ENCODE data around the gene ADAMTS8.

The ADAMTS8 gene

GRCh38 chr11:130391711-130392110, 36.7 kb downstream of the ADAMTS8 start:
- no peak for DNase-seq (ENCODE audit: extremely low read depth, insufficient read length)
- Histone ChIP-seq H3K27me3 (replicated peaks; ENCODE audit: control insufficient read depth, insufficient read depth, low read length) (no peaks in the 10 kb centered on the region; the same call in 1 of the 2 replicates), H3K4me3 (replicated peaks; ENCODE audit: low read depth, low read length) (no peak overlapping the region), H3K36me3 (ENCODE audit: control insufficient read depth, insufficient read depth, low read length) (no peaks in the 10 kb centered on the region)
- TF ChIP-seq CTCF (IDR thresholded peaks at IDR 0.05; ENCODE audit: insufficient read depth, low read length, poor library complexity, severe bottlenecking): no peak

GRCh38 chr11:130390071-130390758, 38.2 kb downstream of the ADAMTS8 start:
- no peak overlapping the region for H3K4me3 ChIP-seq (replicated peaks; ENCODE audit: low read depth, low read length)
- peak; percentile 16 for TF ChIP-seq CTCF (IDR thresholded peaks at IDR 0.05; ENCODE audit: insufficient read depth, low read length, poor library complexity, severe bottlenecking)
- no peaks in the 10 kb centered on the region for H3K36me3 ChIP-seq (ENCODE audit: control insufficient read depth, insufficient read depth, low read length)
- H3K27me3 ChIP-seq (replicated peaks; ENCODE audit: control insufficient read depth, insufficient read depth, low read length): no peaks in the 10 kb centered on the region; the same call in 1 of the 2 replicates
- no peak for DNase-seq (ENCODE audit: extremely low read depth, insufficient read length)

- Histone ChIP-seq H3K27me3 (replicated peaks; ENCODE audit: control insufficient read depth, insufficient read depth, low read length) (no peaks in the 10 kb centered on the region; the same call in 1 of the 2 replicates), H3K36me3 (ENCODE audit: control insufficient read depth, insufficient read depth, low read length) (no peaks in the 10 kb centered on the region), H3K4me3 (replicated peaks; ENCODE audit: low read depth, low read length) (no peak overlapping the region)
- TF ChIP-seq CTCF (IDR thresholded peaks at IDR 0.05; ENCODE audit: insufficient read depth, low read length, poor library complexity, severe bottlenecking): no peak
- DNase-seq (ENCODE audit: extremely low read depth, insufficient read length): no peak
Observed at GRCh38 chr11:130389335-130389935, 39.0 kb downstream of the ADAMTS8 start.

GRCh38 chr11:130388607-130389205, 39.7 kb downstream of the ADAMTS8 start:
- TF ChIP-seq CTCF (IDR thresholded peaks at IDR 0.05; ENCODE audit: insufficient read depth, low read length, poor library complexity, severe bottlenecking): no peak
- H3K4me3 ChIP-seq (replicated peaks; ENCODE audit: low read depth, low read length): no peak overlapping the region
- H3K36me3 ChIP-seq (ENCODE audit: control insufficient read depth, insufficient read depth, low read length): no peaks in the 10 kb centered on the region
- DNase-seq (ENCODE audit: extremely low read depth, insufficient read length): no peak
- no peaks in the 10 kb centered on the region; the same call in 1 of the 2 replicates for H3K27me3 ChIP-seq (replicated peaks; ENCODE audit: control insufficient read depth, insufficient read depth, low read length)

- no peak overlapping the region for H3K4me3 ChIP-seq (replicated peaks; ENCODE audit: low read depth, low read length)
- DNase-seq (ENCODE audit: extremely low read depth, insufficient read length): no peak
- TF ChIP-seq CTCF (IDR thresholded peaks at IDR 0.05; ENCODE audit: insufficient read depth, low read length, poor library complexity, severe bottlenecking): no peak
- no peaks in the 10 kb centered on the region for H3K36me3 ChIP-seq (ENCODE audit: control insufficient read depth, insufficient read depth, low read length)
- no peaks in the 10 kb centered on the region; the same call in 1 of the 2 replicates for H3K27me3 ChIP-seq (replicated peaks; ENCODE audit: control insufficient read depth, insufficient read depth, low read length)
Observed at GRCh38 chr11:130386056-130386455, 42.4 kb downstream of the ADAMTS8 start.
